CD8-positive, alpha-beta memory T cell (primary cell): ENCODE data around the gene TDRD12. TPM values are rescaled to one million over a fixed set of nuclear protein-coding genes. Genes with fewer than 3 reads are reported as not detected.
"Not testable (repeated sequence)": the region's sequence is repeated elsewhere in the genome, so short reads cannot be mapped to it uniquely, and the experiment has no call there.

Source experiments
- CTCF ChIA-PET: fragments of 350-600 bp; sonication (Branson Sonifier 250); formaldehyde crosslinking; loops from one replicate; lab custom pipeline; 2021; ENCODE audit warnings: antibody characterized with exemption; lab: Charles Lee
- POLR2A ChIA-PET: fragments of 350-600 bp; sonication (Branson Sonifier 250); formaldehyde crosslinking; loops from one replicate; lab custom pipeline; 2021; ENCODE audit warnings: antibody characterized with exemption; lab: Charles Lee
- DNase-seq, 5 donors: peaks; one replicate each; pipeline versions ENCODE4 v3.0.0 to v3.0.0-alpha.2; 2020 to 2022; ENCODE audit warnings: mixed read lengths in 1 of 5
- H3K27ac ChIP-seq: one replicate; pipeline ENCODE4 v1.7.0; 2013; ENCODE audit warnings: low read depth, mild to moderate bottlenecking, low read length, moderate library complexity
- H3K27me3 ChIP-seq: 2 replicates; pipeline ENCODE4 v1.7.0; 2013; ENCODE audit warnings: low read length, mild to moderate bottlenecking; ENCODE audit not compliant: insufficient read depth, poor library complexity, severe bottlenecking
- H3K36me3 ChIP-seq: 2 replicates; pipeline ENCODE4 v1.7.0; 2013; ENCODE audit warnings: mild to moderate bottlenecking, low read length, moderate library complexity; ENCODE audit not compliant: insufficient read depth
- H3K4me1 ChIP-seq: 2 replicates; pipeline ENCODE4 v1.7.0; 2013; ENCODE audit warnings: mild to moderate bottlenecking, low read length, moderate library complexity; ENCODE audit not compliant: insufficient read depth
- H3K4me3 ChIP-seq: 2 replicates; pipeline ENCODE4 v1.7.0; 2013; ENCODE audit warnings: mild to moderate bottlenecking, low read length
- H3K9me3 ChIP-seq: 2 replicates; pipeline ENCODE4 v1.7.0; 2013; ENCODE audit warnings: mild to moderate bottlenecking, low read length
- H3K27ac Mint-ChIP-seq, 8 donors: one replicate each; pipeline ENCODE4 v1.8.0; 2020 to 2021; ENCODE audit warnings: mixed read lengths in 8 of 8, mild to moderate bottlenecking in 6 of 8, inconsistent platforms in 3 of 8, moderate library complexity in 3 of 8
- H3K27me3 Mint-ChIP-seq, 2 donors: one replicate each; pipeline ENCODE4 v1.8.0; 2020 to 2021; ENCODE audit warnings: mixed read lengths in 2 of 2, mild to moderate bottlenecking in 1 of 2, moderate library complexity in 1 of 2
- H3K36me3 Mint-ChIP-seq, 3 donors: one replicate each; pipeline ENCODE4 v1.8.0; 2020 to 2021; ENCODE audit warnings: mixed read lengths in 3 of 3, inconsistent platforms in 1 of 3, mild to moderate bottlenecking in 1 of 3
- H3K4me1 Mint-ChIP-seq, 3 donors: one replicate each; pipeline ENCODE4 v1.8.0; 2020 to 2021; ENCODE audit warnings: mixed read lengths in 3 of 3, inconsistent platforms in 1 of 3, mild to moderate bottlenecking in 1 of 3
- H3K4me3 Mint-ChIP-seq, 7 donors: one replicate each; pipeline ENCODE4 v1.8.0; 2020 to 2021; ENCODE audit warnings: mixed read lengths in 7 of 7, mild to moderate bottlenecking in 6 of 7, moderate library complexity in 4 of 7, inconsistent platforms in 2 of 7
- H3K9me3 Mint-ChIP-seq, 5 donors: one replicate each; pipeline ENCODE4 v1.8.0; 2020 to 2022; ENCODE audit warnings: mixed read lengths in 5 of 5, mild to moderate bottlenecking in 3 of 5, moderate library complexity in 2 of 5, inconsistent platforms in 1 of 5
- polyA plus RNA-seq: library from polyadenylated mRNA; unstranded; fragments of 300-500 nt; fragmentation: Illumina TruSeq; gene quantifications from one replicate; pipeline ENCODE4 v1.2.3, GENCODE V29; 2021
- total RNA-seq, 2 experiments: library from RNA; stranded (reverse); gene quantifications; one replicate each; pipeline ENCODE4 v1.2.3, GENCODE V29; 2021

TDRD12 gene
- total and polyA plus RNA-seq, 3 experiments from 2014 or later: 0.15 to 0.21 (median 0.20) TPM

DNA sequence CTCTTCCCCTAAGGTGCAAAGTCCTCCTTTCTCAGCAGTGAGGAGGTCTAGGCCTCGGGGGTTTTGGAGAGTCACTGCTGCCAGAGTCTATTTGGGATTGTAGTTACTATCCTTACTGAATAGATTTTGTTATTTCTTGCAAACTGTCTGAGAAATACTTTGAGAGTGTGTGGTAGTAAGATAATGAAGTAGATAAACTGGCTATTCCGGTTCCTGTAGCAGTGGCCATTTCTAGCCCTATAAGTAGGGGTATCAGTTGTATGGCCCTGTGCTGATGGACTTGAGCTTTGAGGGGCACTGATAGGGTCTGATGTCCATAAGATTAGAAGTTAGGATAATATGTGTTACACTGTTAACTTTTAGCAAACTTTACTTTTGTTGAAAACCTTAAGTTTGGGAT lies 25.3 kb upstream of the TDRD12 start:
- not testable (repeated sequence) for DNase-seq, H3K4me3 ChIP-seq, H3K27me3 Mint-ChIP-seq, H3K9me3 ChIP-seq, H3K27me3 ChIP-seq, H3K27ac ChIP-seq, H3K36me3 ChIP-seq, H3K9me3 Mint-ChIP-seq
- H3K36me3 Mint-ChIP-seq: peaks cover 7 to 58% (median 10%) of the 10 kb centered on the region in 3 donors
- ChIA-PET POLR2A (interaction anchor here (1.8 kb wide), 1 partner anchor 18 kb away, joined by 7 read pairs; the partner anchor contains the start of gene RGS9BP), CTCF (interaction anchor here (1.2 kb wide), 1 partner anchor 95 kb away, joined by 3 read pairs; no protein-coding TSS in a partner anchor)
- H3K4me1 Mint-ChIP-seq: peaks cover 63 to 86% (median 81%) of the 10 kb centered on the region in 3 donors
- H3K4me3 Mint-ChIP-seq: peak overlapping the region; percentile 88 to 97 (median 95)
- H3K4me1 ChIP-seq: peaks cover 42% of the 10 kb centered on the region
- peak overlapping the region; percentile 87 to 100 (median 97) for H3K27ac Mint-ChIP-seq

DNA sequence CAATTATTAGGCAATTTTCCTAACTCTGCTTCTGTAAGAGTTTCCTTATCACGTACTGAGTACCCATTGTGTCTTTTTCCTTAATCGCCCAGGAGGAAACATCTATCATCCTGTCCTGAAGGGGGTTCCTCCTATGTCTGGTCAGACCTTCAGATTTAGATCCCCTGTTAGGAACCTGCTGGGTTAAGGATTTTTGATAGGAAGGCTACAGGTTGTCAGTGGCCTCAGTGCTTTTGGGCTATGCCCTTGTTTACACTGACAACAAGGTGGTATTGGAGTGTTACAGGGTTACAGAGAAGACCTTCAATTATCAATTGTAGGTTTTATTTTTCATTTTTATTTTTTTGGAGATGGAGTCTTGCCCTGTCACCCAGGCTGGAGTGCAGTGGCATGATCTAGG lies 24.7 kb upstream of the TDRD12 start:
- Mint-ChIP-seq H3K4me3 (peak overlapping the region; percentile 60 to 97 (median 90)), H3K27ac (peak overlapping the region; percentile 38 to 100 (median 92)), H3K36me3 (peaks cover 10 to 64% (median 13%) of the 10 kb centered on the region in 3 donors), H3K4me1 (peaks cover 63 to 85% (median 76%) of the 10 kb centered on the region in 3 donors)
- peaks cover 38% of the 10 kb centered on the region for H3K4me1 ChIP-seq
- CTCF ChIA-PET, DNase-seq, H3K9me3 Mint-ChIP-seq, H3K27me3 Mint-ChIP-seq, H3K36me3 ChIP-seq, H3K27me3 ChIP-seq, H3K27ac ChIP-seq, POLR2A ChIA-PET, H3K9me3 ChIP-seq, H3K4me3 ChIP-seq: not testable (repeated sequence)

DNA sequence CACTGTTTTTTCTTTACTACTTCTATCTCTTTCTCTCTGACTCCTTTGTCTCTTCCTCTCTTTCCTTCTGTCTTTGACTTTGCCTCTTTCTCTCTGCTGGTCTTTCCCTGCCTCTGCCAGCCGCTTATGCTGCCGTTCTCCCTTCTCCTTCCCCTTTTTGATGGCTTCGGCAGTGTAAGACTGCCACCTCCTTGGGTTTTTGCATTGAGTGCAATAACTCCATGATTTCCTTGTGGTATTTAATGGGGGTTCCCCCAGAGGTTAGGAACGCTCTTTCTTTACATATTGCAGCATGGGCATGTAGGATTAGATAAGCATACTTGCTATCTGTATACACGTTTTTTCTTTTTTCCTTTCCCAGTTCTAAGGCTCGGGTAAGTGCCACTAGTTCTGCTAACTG lies 24.1 kb upstream of the TDRD12 start:
- DNase-seq: not testable (repeated sequence)
- H3K36me3 Mint-ChIP-seq: peaks cover 10 to 70% (median 18%) of the 10 kb centered on the region in 3 donors

DNA sequence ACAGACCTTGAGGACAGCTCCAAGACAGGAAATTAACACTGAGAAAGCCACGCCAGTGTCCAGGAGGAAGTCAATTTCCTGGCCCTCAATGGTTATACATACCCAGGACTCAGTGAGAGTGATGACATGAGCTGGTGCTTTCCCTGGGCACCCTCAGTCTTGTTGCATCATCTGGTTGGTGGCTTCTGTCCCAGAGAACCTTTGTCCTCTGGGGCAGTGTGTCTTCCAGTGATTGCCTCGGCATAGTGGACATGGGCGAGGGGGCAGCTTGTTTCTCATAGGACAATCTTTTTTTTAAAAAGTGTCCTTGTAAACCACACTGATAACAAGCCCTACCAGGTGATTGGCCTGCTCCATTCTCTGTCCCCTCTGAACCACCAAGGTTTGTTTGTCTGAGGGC lies 22.8 kb upstream of the TDRD12 start:
- H3K9me3 ChIP-seq, H3K27ac ChIP-seq, POLR2A ChIA-PET, H3K4me3 Mint-ChIP-seq, DNase-seq, H3K27me3 Mint-ChIP-seq, H3K4me3 ChIP-seq, CTCF ChIA-PET, H3K27me3 ChIP-seq, H3K36me3 ChIP-seq, H3K9me3 Mint-ChIP-seq: not testable (repeated sequence)
- Mint-ChIP-seq H3K27ac (peak overlapping the region in 4 of 8 donors; percentile 32 to 97 (median 54)), H3K36me3 (peaks cover 14 to 75% (median 18%) of the 10 kb centered on the region in 3 donors), H3K4me1 (peaks cover 61 to 89% (median 74%) of the 10 kb centered on the region in 3 donors)
- peaks cover 24% of the 10 kb centered on the region for H3K4me1 ChIP-seq

More for the DNA sequence above, 24.1 kb upstream of the TDRD12 start:
- H3K36me3 ChIP-seq, POLR2A ChIA-PET, H3K27me3 Mint-ChIP-seq, H3K27ac ChIP-seq, H3K9me3 Mint-ChIP-seq, H3K9me3 ChIP-seq, H3K27me3 ChIP-seq, H3K4me3 ChIP-seq: not testable (repeated sequence)
- Mint-ChIP-seq H3K4me1 (peaks cover 64 to 86% (median 76%) of the 10 kb centered on the region in 3 donors), H3K27ac (peak overlapping the region in 5 of 8 donors; percentile 8 to 97 (median 76)), H3K4me3 (peak overlapping the region; percentile 33 to 88 (median 46))
- peaks cover 33% of the 10 kb centered on the region for H3K4me1 ChIP-seq
- CTCF ChIA-PET: interaction anchor here (0.6 kb wide), 1 partner anchor 50 kb away, joined by 3 read pairs; no protein-coding TSS in a partner anchor

DNA sequence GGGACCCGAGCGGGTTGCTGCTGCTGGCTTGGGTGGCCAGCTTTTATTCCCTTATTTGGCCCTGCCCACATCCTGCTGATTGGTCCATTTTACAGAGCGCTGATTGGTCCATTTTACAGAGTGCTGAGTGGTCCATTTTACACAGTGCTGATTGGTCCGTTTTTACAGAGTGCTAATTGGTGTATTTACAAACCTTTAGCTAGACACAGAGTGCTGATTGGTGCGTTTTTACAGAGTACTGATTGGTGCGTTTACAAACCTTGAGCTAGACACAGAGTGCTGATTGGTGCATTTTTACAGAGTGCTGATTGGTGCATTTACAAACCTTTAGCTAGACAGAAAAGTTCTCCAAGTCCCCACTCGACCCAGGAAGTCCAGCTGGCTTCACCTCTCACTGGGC lies 19.4 kb upstream of the TDRD12 start:
- H3K4me1 ChIP-seq, H3K4me3 Mint-ChIP-seq, DNase-seq, H3K9me3 ChIP-seq, H3K27ac ChIP-seq, POLR2A ChIA-PET, H3K4me3 ChIP-seq, H3K27me3 Mint-ChIP-seq, H3K27me3 ChIP-seq, H3K36me3 ChIP-seq: not testable (repeated sequence)
- Mint-ChIP-seq H3K27ac (peak overlapping the region in 2 of 8 donors; percentile 61 to 77), H3K4me1 (peaks cover 44 to 79% (median 59%) of the 10 kb centered on the region in 3 donors), H3K9me3 (peaks cover 7 to 13% (median 8%) of the 10 kb centered on the region in 5 donors), H3K36me3 (peaks cover 19 to 81% (median 39%) of the 10 kb centered on the region in 3 donors)
- CTCF ChIA-PET: interaction anchor here (0.9 to 1.0 kb wide), 2 partner anchors 11 to 25 kb away, joined by 3 read pairs; partner anchors contain the start of gene ANKRD27

DNA sequence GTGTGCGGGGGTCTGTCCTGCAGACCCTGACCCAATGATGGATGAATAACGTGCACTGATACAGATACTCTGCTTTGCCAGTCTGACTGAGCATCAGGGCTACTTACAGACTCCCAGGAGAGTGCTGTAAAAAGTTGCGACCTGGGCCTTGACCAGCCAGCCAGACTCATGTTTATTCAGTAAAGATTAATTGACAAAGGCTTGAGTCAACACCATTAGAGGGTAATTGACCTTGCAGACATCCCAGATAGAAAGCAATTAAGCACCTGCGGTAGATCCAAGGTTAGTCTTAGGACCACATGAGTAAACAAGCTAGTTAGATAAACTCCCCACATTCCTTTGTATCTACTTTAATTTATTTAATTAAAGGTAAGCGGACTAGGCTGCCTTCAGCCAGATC lies 17.6 kb upstream of the TDRD12 start:
- H3K36me3 ChIP-seq: no peaks in the 10 kb centered on the region
- H3K4me1 ChIP-seq: no peaks in the 10 kb centered on the region
- Mint-ChIP-seq H3K27ac (peak overlapping the region in 2 of 8 donors; percentile 14 to 47), H3K27me3 (no peaks in the 10 kb centered on the region), H3K4me1 (peaks cover 37 to 71% (median 54%) of the 10 kb centered on the region in 3 donors), H3K4me3 (no peak overlapping the region), H3K9me3 (peaks cover 7 to 13% (median 8%) of the 10 kb centered on the region in 5 donors), H3K36me3 (peaks cover 20 to 73% (median 39%) of the 10 kb centered on the region in 3 donors)
- H3K27ac ChIP-seq: no peak overlapping the region
- no peaks in the 10 kb centered on the region for H3K9me3 ChIP-seq
- ChIA-PET POLR2A (no interaction called here), CTCF (no interaction called here)
- H3K4me3 ChIP-seq: no peak overlapping the region
- no peak for DNase-seq
- no peaks in the 10 kb centered on the region for H3K27me3 ChIP-seq

DNA sequence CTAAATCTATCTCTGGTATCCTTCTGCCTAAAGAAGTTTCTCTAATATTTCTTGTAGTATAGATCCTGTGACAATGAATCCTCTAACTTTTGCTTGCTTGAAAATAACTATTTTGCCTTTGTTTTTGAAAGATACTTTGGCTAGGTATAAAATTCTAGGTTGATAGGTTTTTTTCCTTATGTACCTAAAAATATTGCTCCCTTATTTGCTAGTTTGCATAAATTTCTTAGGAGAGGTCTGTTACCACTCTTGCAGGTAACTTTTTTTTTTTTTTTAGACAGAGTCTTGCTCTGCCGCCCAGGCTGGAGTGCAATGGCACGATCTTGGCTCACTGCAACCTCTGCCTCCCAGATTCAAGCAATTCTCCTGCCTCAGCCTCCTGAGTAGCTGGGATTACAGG lies 15.6 kb upstream of the TDRD12 start:
- POLR2A ChIA-PET, H3K9me3 ChIP-seq, H3K27ac ChIP-seq, CTCF ChIA-PET, H3K4me3 ChIP-seq, DNase-seq, H3K27me3 ChIP-seq, H3K4me3 Mint-ChIP-seq, H3K36me3 ChIP-seq, H3K27me3 Mint-ChIP-seq: not testable (repeated sequence)
- peaks cover 11% of the 10 kb centered on the region for H3K4me1 ChIP-seq
- Mint-ChIP-seq H3K4me1 (peaks cover 36 to 64% (median 44%) of the 10 kb centered on the region in 3 donors), H3K36me3 (peaks cover 16 to 62% (median 34%) of the 10 kb centered on the region in 3 donors), H3K27ac (peak overlapping the region in 1 of 8 donors; percentile 37), H3K9me3 (peaks cover 7 to 13% (median 8%) of the 10 kb centered on the region in 5 donors)

DNA sequence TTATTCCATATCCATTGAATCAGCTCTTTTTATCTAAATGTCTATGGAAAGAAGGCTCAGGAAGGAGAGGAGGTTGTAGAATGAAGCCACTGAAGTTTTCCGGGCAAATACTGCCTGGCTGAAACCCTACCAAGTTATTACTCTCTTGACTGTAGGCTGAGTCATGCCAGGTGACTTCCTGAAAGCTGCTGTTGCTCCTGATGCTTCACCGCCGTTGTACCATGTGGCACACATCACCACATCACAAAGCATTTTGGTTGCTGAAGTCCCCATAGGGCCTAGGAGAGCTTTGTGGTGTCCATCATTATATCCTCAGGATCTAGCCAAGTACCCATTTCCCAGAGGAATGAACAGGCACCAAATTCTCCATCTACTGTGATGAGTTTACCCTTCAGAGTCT lies 11.1 kb upstream of the TDRD12 start:
- CTCF ChIA-PET: interaction anchor here (0.6 kb wide), 1 partner anchor 376 kb away, joined by 3 read pairs; no protein-coding TSS in a partner anchor
- Mint-ChIP-seq H3K4me3 (peak overlapping the region in 1 of 7 donors; percentile 15), H3K27ac (peak overlapping the region in 5 of 8 donors; percentile 4 to 77 (median 45)), H3K36me3 (peaks cover 7 to 53% (median 10%) of the 10 kb centered on the region in 3 donors), H3K27me3 (no peaks in the 10 kb centered on the region), H3K9me3 (peaks cover 3 to 10% (median 8%) of the 10 kb centered on the region in 5 donors), H3K4me1 (peaks cover 19 to 29% (median 26%) of the 10 kb centered on the region in 3 donors)
- peaks cover 3% of the 10 kb centered on the region for H3K36me3 ChIP-seq
- no peak overlapping the region for H3K27ac ChIP-seq
- no peaks in the 10 kb centered on the region for H3K9me3 ChIP-seq
- H3K4me1 ChIP-seq: peaks cover 11% of the 10 kb centered on the region
- DNase-seq: peak in 1 of 5 donors; percentile 16
- no peaks in the 10 kb centered on the region for H3K27me3 ChIP-seq
- POLR2A ChIA-PET: no interaction called here
- H3K4me3 ChIP-seq: no peak overlapping the region
